ENCODE measurements around the gene ANKRD65.
"Not testable (repeated sequence)": the region's sequence is repeated elsewhere in the genome, so short reads cannot be mapped to it uniquely, and the experiment has no call there.

ANKRD65 gene

GRCh38 chr1:1430992-1431844, 10.1 kb upstream of the ANKRD65 start:
- DNase-seq (ENCODE audit: low read depth in 4 of 4, low spot score in 1 of 4), result no peak

GRCh38 chr1:1430114-1430982, 9.3 kb upstream of the ANKRD65 start:
- DNase-seq (ENCODE audit: low read depth in 4 of 4, low spot score in 1 of 4), result no peak

GRCh38 chr1:1429671-1430073, 8.6 kb upstream of the ANKRD65 start:
- no peak for DNase-seq (ENCODE audit: low read depth in 4 of 4, low spot score in 1 of 4)

- DNase-seq (ENCODE audit: low read depth in 4 of 4, low spot score in 1 of 4), result not testable (repeated sequence)
These were observed 7.9 kb upstream of the ANKRD65 start for GRCh38 chr1:1428967-1429366.

- DNase-seq (ENCODE audit: low read depth in 4 of 4, low spot score in 1 of 4), result no peak
These were observed 7.1 kb upstream of the ANKRD65 start for GRCh38 chr1:1428174-1428573.

- DNase-seq (ENCODE audit: low read depth in 4 of 4, low spot score in 1 of 4), result no peak
These were observed 6.7 kb upstream of the ANKRD65 start for GRCh38 chr1:1427820-1428148.

- no peak for DNase-seq (ENCODE audit: low read depth in 4 of 4, low spot score in 1 of 4)
These were observed 6.2 kb upstream of the ANKRD65 start for GRCh38 chr1:1427106-1427819.

- DNase-seq (ENCODE audit: low read depth in 4 of 4, low spot score in 1 of 4), result no peak
These were observed 5.5 kb upstream of the ANKRD65 start for GRCh38 chr1:1426496-1427105.

GRCh38 chr1:1425753-1426495, 4.8 kb upstream of the ANKRD65 start:
- no peak for DNase-seq (ENCODE audit: low read depth in 4 of 4, low spot score in 1 of 4)

- DNase-seq (ENCODE audit: low read depth in 4 of 4, low spot score in 1 of 4), result no peak
These were observed 4.3 kb upstream of the ANKRD65 start for GRCh38 chr1:1425426-1425752.

GRCh38 chr1:1424707-1425106, 3.6 kb upstream of the ANKRD65 start:
- no peak for DNase-seq (ENCODE audit: low read depth in 4 of 4, low spot score in 1 of 4)

- DNase-seq (ENCODE audit: low read depth in 4 of 4, low spot score in 1 of 4), result no peak
These were observed 2.1 kb upstream of the ANKRD65 start for GRCh38 chr1:1423245-1423597.

GRCh38 chr1:1422465-1423244, 1.6 kb upstream of the ANKRD65 start:
- no peak for DNase-seq (ENCODE audit: low read depth in 4 of 4, low spot score in 1 of 4)

GRCh38 chr1:1421907-1422464, 910 bp upstream of the ANKRD65 start:
- DNase-seq (ENCODE audit: low read depth in 4 of 4, low spot score in 1 of 4), result no peak

- no peak for DNase-seq (ENCODE audit: low read depth in 4 of 4, low spot score in 1 of 4)
These were observed 378 bp downstream of the ANKRD65 start for GRCh38 chr1:1420654-1421141.

- DNase-seq (ENCODE audit: low read depth in 4 of 4, low spot score in 1 of 4), result no peak
These were observed 1.0 kb downstream of the ANKRD65 start for GRCh38 chr1:1419813-1420653.

- DNase-seq (ENCODE audit: low read depth in 4 of 4, low spot score in 1 of 4), result no peak
These were observed 1.7 kb downstream of the ANKRD65 start for GRCh38 chr1:1419363-1419812.

Measured in stimulated activated CD4-positive, alpha-beta T cell treated with anti-CD3 and anti-CD28 coated beads, Interleukin-1b, Interleukin-23, amount 100 ng/mL, for 24 hours (primary cell).